B cell (primary cell): ENCODE measurements around the gene RIC8B.

Experiments used
- CTCF ChIP-seq: fragments of 200-600 bp; IDR thresholded peaks from one replicate; pipeline ENCODE4 v1.8.0; 2022; ENCODE audit warnings: antibody characterized with exemption, mild to moderate bottlenecking
- EZH2 ChIP-seq: IDR thresholded peaks from 2 replicates; pipeline ENCODE4 v1.6.1; 2012; ENCODE audit warnings: borderline replicate concordance, low read depth, mild to moderate bottlenecking, moderate library complexity, low read length; ENCODE audit not compliant: insufficient read depth, poor library complexity, severe bottlenecking

GRCh38 chr12:106854723-106855122 is 80.2 kb downstream of the RIC8B start:
- TF ChIP-seq EZH2 (no peak), CTCF (no peak)
